DOHH2 (cell line): ENCODE data around the gene RAB3B.

Experiments
- H3F3A ChIP-seq: fragments of 200-600 bp; sonication (generic), shearing (Covaris generic); 2 replicates; pipeline ENCODE4 v1.6.0; 2016; ENCODE audit warnings: antibody characterized with exemption, mild to moderate bottlenecking; ENCODE audit not compliant: control insufficient read depth, insufficient read depth
- H3K27ac ChIP-seq: fragments of 200-600 bp; sonication (generic); 2 replicates; pipeline ENCODE4 v1.5.1; 2014; ENCODE audit warnings: low read depth, mild to moderate bottlenecking, low read length, moderate library complexity
- H3K27me3 ChIP-seq: fragments of 200-600 bp; sonication (generic); 2 replicates; pipeline ENCODE4 v1.6.1; 2014; ENCODE audit warnings: mild to moderate bottlenecking, low read length, mixed read lengths; ENCODE audit not compliant: control insufficient read depth
- H3K36me3 ChIP-seq: fragments of 200-600 bp; sonication (generic); 2 replicates; pipeline ENCODE4 v1.6.1; 2014; ENCODE audit warnings: mild to moderate bottlenecking, low read length, moderate library complexity, mixed read lengths; ENCODE audit not compliant: control insufficient read depth
- H3K4me1 ChIP-seq: fragments of 200-600 bp; sonication (generic); 2 replicates; pipeline ENCODE4 v1.6.1; 2014; ENCODE audit warnings: mild to moderate bottlenecking, low read length, mixed read lengths; ENCODE audit not compliant: control insufficient read depth
- H3K4me2 ChIP-seq: fragments of 200-600 bp; sonication (generic); 2 replicates; pipeline ENCODE4 v1.6.0; 2014; ENCODE audit warnings: mild to moderate bottlenecking, low read length, moderate library complexity
- H3K4me3 ChIP-seq: fragments of 200-600 bp; sonication (generic); 2 replicates; pipeline ENCODE4 v1.5.1; 2014; ENCODE audit warnings: mild to moderate bottlenecking, low read length, mixed read lengths
- H3K79me2 ChIP-seq: fragments of 200-600 bp; sonication (generic); 2 replicates; pipeline ENCODE4 v1.6.1; 2014; ENCODE audit warnings: mild to moderate bottlenecking, low read length, mixed read lengths; ENCODE audit not compliant: control insufficient read depth
- H3K9me2 ChIP-seq: fragments of 200-600 bp; sonication (generic); replicated peaks from 2 replicates; pipeline ENCODE4 v1.6.1; 2014; ENCODE audit warnings: mild to moderate bottlenecking, low read length, mixed read lengths; ENCODE audit not compliant: control insufficient read depth
- H3K9me3 ChIP-seq: fragments of 200-600 bp; sonication (generic); 2 replicates; pipeline ENCODE4 v1.6.1; 2014; ENCODE audit warnings: antibody characterized with exemption, low read length, mixed read lengths; ENCODE audit not compliant: control insufficient read depth, insufficient read depth
- H4K20me1 ChIP-seq: fragments of 200-600 bp; sonication (generic); 2 replicates; pipeline ENCODE4 v1.6.0; 2014; ENCODE audit warnings: low read depth, mild to moderate bottlenecking, antibody characterized with exemption, low read length, moderate library complexity; ENCODE audit not compliant: control insufficient read depth, insufficient read depth
- EZH2phosphoT487 ChIP-seq: fragments of 200-600 bp; sonication (generic); IDR thresholded peaks from 2 replicates; pipeline ENCODE4 v1.6.1; 2017; ENCODE audit warnings: borderline replicate concordance, mild to moderate bottlenecking, antibody characterized with exemption, low read length, moderate library complexity, mixed read lengths
- TF ChIP-seq, protein P1 (sequence below): fragments of 200-600 bp; sonication (generic); IDR thresholded peaks from one replicate; pipeline ENCODE4 v1.5.1; 2014; ENCODE audit warnings: antibody characterized with exemption, mild to moderate bottlenecking, low read depth, low read length; ENCODE audit not compliant: poor library complexity, severe bottlenecking

RAB3B gene

GRCh38 chr1:51963592-51964308, 26.8 kb downstream of the RAB3B start:
- no peak overlapping the region for H3K4me2 ChIP-seq

DNA sequence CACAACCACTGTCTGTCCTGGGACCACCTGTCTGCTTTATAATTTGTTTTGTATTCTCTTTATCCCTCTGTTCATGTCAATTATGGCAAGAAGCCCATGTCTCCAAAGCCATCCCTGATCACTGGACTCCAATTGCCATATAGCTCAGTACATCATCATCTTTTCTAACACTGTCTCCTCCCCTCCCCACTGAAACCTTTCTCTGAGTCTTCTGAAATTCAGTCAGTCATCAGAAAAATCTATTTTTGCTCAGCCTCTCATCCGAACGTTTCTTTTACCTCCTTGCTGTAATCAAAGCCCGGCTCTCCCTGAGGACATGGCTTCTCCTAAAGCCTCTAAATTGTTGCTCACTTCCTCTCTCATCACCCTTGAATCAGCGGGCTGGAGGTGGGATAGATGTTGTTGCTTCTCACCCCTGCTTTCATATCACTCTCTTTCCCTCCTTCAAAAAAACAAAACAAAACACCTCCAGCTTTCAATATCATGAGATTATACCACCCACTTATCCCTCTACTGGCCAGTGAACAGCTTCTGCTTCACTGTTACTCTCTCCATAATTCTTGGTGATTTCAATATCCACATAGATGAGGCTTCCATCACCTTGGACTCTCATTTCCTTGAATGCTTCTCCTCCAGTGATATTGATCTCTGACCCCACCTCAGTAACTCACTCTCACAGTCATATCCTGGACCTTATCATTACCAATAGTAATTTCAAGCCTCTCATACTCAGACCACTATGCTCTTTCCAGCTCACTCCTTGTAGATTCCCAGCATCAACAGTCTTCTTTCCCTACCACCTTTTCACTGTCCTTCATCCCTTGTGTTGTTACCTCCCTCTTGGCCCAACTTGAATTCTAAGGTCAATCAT, 27.8 kb downstream of the RAB3B start:
- H3K27me3 ChIP-seq, result peaks cover 16% of the 10 kb centered on the region
- H3K9me2 ChIP-seq, result no peaks in the 10 kb centered on the region
- no peaks in the 10 kb centered on the region for H3K79me2 ChIP-seq
- H4K20me1 ChIP-seq, result no peaks in the 10 kb centered on the region
- peaks cover 7% of the 10 kb centered on the region for H3K4me1 ChIP-seq
- TF ChIP-seq, protein P1, sequence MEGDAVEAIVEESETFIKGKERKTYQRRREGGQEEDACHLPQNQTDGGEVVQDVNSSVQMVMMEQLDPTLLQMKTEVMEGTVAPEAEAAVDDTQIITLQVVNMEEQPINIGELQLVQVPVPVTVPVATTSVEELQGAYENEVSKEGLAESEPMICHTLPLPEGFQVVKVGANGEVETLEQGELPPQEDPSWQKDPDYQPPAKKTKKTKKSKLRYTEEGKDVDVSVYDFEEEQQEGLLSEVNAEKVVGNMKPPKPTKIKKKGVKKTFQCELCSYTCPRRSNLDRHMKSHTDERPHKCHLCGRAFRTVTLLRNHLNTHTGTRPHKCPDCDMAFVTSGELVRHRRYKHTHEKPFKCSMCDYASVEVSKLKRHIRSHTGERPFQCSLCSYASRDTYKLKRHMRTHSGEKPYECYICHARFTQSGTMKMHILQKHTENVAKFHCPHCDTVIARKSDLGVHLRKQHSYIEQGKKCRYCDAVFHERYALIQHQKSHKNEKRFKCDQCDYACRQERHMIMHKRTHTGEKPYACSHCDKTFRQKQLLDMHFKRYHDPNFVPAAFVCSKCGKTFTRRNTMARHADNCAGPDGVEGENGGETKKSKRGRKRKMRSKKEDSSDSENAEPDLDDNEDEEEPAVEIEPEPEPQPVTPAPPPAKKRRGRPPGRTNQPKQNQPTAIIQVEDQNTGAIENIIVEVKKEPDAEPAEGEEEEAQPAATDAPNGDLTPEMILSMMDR, result no peak
- TF ChIP-seq EZH2phosphoT487, result no peak
- no peak overlapping the region for H3K4me2 ChIP-seq
- no peaks in the 10 kb centered on the region for H3F3A ChIP-seq
- no peaks in the 10 kb centered on the region for H3K9me3 ChIP-seq
- H3K4me3 ChIP-seq, result no peak overlapping the region
- no peak overlapping the region for H3K27ac ChIP-seq
- H3K36me3 ChIP-seq, result no peaks in the 10 kb centered on the region

More at GRCh38 chr1:51963592-51964308, 26.8 kb downstream of the RAB3B start:
- peaks cover 16% of the 10 kb centered on the region for H3K27me3 ChIP-seq
- no peaks in the 10 kb centered on the region for H3K79me2 ChIP-seq
- no peaks in the 10 kb centered on the region for H3K9me3 ChIP-seq
- TF ChIP-seq, protein P1, result no peak
- TF ChIP-seq EZH2phosphoT487, result no peak
- H3F3A ChIP-seq, result no peaks in the 10 kb centered on the region
- H4K20me1 ChIP-seq, result no peaks in the 10 kb centered on the region
- no peaks in the 10 kb centered on the region for H3K9me2 ChIP-seq
- H3K27ac ChIP-seq, result no peak overlapping the region
- H3K4me1 ChIP-seq, result peaks cover 7% of the 10 kb centered on the region
- H3K4me3 ChIP-seq, result no peak overlapping the region
- no peaks in the 10 kb centered on the region for H3K36me3 ChIP-seq

DNA sequence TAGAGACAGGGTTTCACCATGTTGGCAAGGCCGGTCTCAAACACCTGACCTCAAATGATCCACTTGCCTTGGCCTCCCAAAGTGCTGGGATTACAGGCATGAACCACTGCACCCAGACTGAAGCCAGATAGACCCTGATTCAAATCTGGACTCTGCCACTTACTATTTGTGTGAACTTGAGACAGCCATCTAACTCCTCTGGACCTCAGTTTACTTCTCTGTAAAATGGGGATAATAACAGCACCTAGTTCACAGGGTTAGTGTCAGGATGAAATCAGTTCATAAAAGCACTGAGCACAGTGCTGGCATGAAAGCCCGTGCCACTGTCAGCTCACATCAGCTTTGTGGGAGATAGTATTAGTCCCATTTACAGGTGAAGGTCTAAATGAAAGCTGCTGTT, 28.5 kb downstream of the RAB3B start:
- Histone ChIP-seq H3K36me3 (no peaks in the 10 kb centered on the region), H3K27ac (no peak overlapping the region), H3K4me1 (peaks cover 7% of the 10 kb centered on the region), H3K4me2 (no peak overlapping the region), H3K9me2 (no peaks in the 10 kb centered on the region), H3K27me3 (peaks cover 16% of the 10 kb centered on the region), H3F3A (no peaks in the 10 kb centered on the region), H4K20me1 (no peaks in the 10 kb centered on the region), H3K79me2 (no peaks in the 10 kb centered on the region), H3K9me3 (no peaks in the 10 kb centered on the region), H3K4me3 (no peak overlapping the region)
- TF ChIP-seq, protein P1, result no peak
- TF ChIP-seq EZH2phosphoT487, result no peak
